ENCODE data around the gene RPS14. TPM values are rescaled to one million over a fixed set of nuclear protein-coding genes. Genes with fewer than 3 reads are reported as not detected.

The RPS14 gene
- total and polyA plus RNA-seq, 2 of the 8 experiments (the other 6 are each of a cell fraction or from before 2014, with no cell fraction given), result 2,548 to 6,423 TPM

- Histone ChIP-seq H3K23ac (ENCODE audit: insufficient read length) (no peak overlapping the region), H3K79me2 (ENCODE audit: control insufficient read depth in 1 of 2, insufficient read depth in 2 of 2, low read length in 2 of 2) (peaks cover 16 to 82% of the 10 kb centered on the region in 2 experiments), H3K14ac (ENCODE audit: insufficient read length) (no peak overlapping the region), H3K9ac (replicated peaks in 1 of 4; ENCODE audit: extremely low read depth in 1 of 4, low read depth in 3 of 4, low read length in 3 of 4) (no peak overlapping the region), H4K20me1 (replicated peaks in 1 of 2; ENCODE audit: control insufficient read depth in 1 of 2, insufficient read depth in 2 of 2, low read length in 2 of 2) (peaks cover under 1 to 18% of the 10 kb centered on the region in 2 experiments), H3K36me3 (ENCODE audit: control insufficient read depth in 2 of 4, insufficient read depth in 4 of 4, low read length in 3 of 4) (no peaks in the 10 kb centered on the region), H2BK120ac (replicated peaks; ENCODE audit: low read depth, low read length) (no peak overlapping the region), H4K91ac (replicated peaks; ENCODE audit: insufficient read length, low read length) (no peak overlapping the region), H3K27ac (ENCODE audit: low read depth, low read length) (no peak overlapping the region), H2BK12ac (ENCODE audit: low read depth, low read length) (no peak overlapping the region), H4K8ac (ENCODE audit: extremely low read depth, insufficient read depth, low read length) (no peak overlapping the region), H3K79me1 (ENCODE audit: low read depth, low read length) (peaks cover 22% of the 10 kb centered on the region), H3K4ac (replicated peaks; ENCODE audit: insufficient read length, low read depth, low read length) (no peak overlapping the region), H4K5ac (ENCODE audit: insufficient read length, low read depth, low read length) (no peak overlapping the region), H2AK5ac (ENCODE audit: low read depth, low read length) (no peak overlapping the region), H3K18ac (ENCODE audit: extremely low read depth, low read length) (no peak overlapping the region; the same call in 1 of the 2 replicates), H2BK5ac (ENCODE audit: low read depth, low read length) (no peak overlapping the region), H3K4me2 (ENCODE audit: insufficient read depth in 1 of 2, low read depth in 2 of 2, low read length in 2 of 2) (no peak overlapping the region), H3K4me1 (replicated peaks in 1 of 4; ENCODE audit: control insufficient read depth in 3 of 4, insufficient read depth in 4 of 4, low read length in 3 of 4) (peaks cover 21 to 34% (median 25%) of the 10 kb centered on the region in 4 experiments), H3K4me3 (ENCODE audit: extremely low read depth in 1 of 4, insufficient read depth in 2 of 4, low read depth in 3 of 4, low read length in 4 of 4) (no peak overlapping the region), H3K27me3 (replicated peaks in 1 of 4; ENCODE audit: control insufficient read depth in 3 of 4, extremely low read depth in 1 of 4, insufficient read depth in 3 of 4, low read length in 3 of 4) (no peaks in the 10 kb centered on the region), H2BK20ac (ENCODE audit: low read length) (no peak overlapping the region), H3K56ac (replicated peaks; ENCODE audit: insufficient read length, low read depth, low read length) (no peak overlapping the region), H3K9me3 (ENCODE audit: insufficient read depth in 2 of 2, low read depth in 1 of 2, low read length in 1 of 2) (no peaks in the 10 kb centered on the region), H2AFZ (ENCODE audit: low read length) (no peak overlapping the region), H2BK15ac (ENCODE audit: low read length) (no peak overlapping the region), H3K23me2 (ENCODE audit: low read depth, low read length) (no peaks in the 10 kb centered on the region; the same call in 1 of the 2 replicates)
- DNase-seq (ENCODE audit: low read depth in 1 of 2, low spot score in 2 of 2) (no peak), FAIRE-seq (no peak)
- ChIA-PET CTCF (ENCODE audit: partially characterized antibody) (interaction anchor here (0.6 to 32.0 kb wide), 10 partner anchors 4 to 108 kb away, joined by 3 to 571 read pairs (median 6); partner anchors contain the start of genes NDST1 and RPS14), POLR2A (ENCODE audit: partially characterized antibody) (interaction anchor here (1.4 to 9.3 kb wide), 6 partner anchors 10 to 50 kb away, joined by 3 to 122 read pairs (median 12); partner anchors contain the start of gene RPS14)
- 92% methylated on average over 4 of the region's 4 CpGs; no CpG with 5 or more reads in 1 of the 2 experiments for WGBS, 2 experiments (ENCODE audit: extremely low coverage in 1 of 2, insufficient coverage in 1 of 2, insufficient read length in 1 of 2, insufficient replicate concordance in 2 of 2, low coverage in 1 of 2, low lambda C conversion rate in 2 of 2, missing lambda C conversion rate in 1 of 2)
- TF ChIP-seq POLR2A (IDR thresholded peaks at IDR 0.05; ENCODE audit: control extremely low read depth in 1 of 2, low read depth in 2 of 2, low read length in 2 of 2) (no peak), HDAC2 (IDR thresholded peaks at IDR 0.05; ENCODE audit: borderline replicate concordance in 1 of 2, low read depth in 2 of 2, low read length in 2 of 2) (no peak), RBBP5 (IDR thresholded peaks at IDR 0.05; ENCODE audit: borderline replicate concordance, low read depth, low read length) (no peak), SP1 (IDR thresholded peaks at IDR 0.05; ENCODE audit: low read depth, low read length) (no peak), BCL11A (IDR thresholded peaks at IDR 0.05; ENCODE audit: low read depth in 2 of 2, low read length in 2 of 2) (no peak), TAF1 (IDR thresholded peaks at IDR 0.05; ENCODE audit: low read depth, low read length) (no peak), POLR2AphosphoS5 (IDR thresholded peaks at IDR 0.05; ENCODE audit: low read depth, low read length) (no peak), BACH1 (IDR thresholded peaks at IDR 0.05; ENCODE audit: low read length) (no peak), RAD21 (IDR thresholded peaks at IDR 0.05 in 1 of 2, conservative IDR thresholded peaks at IDR 0.05 in 1 of 2; ENCODE audit: low read depth in 2 of 2, low read length in 2 of 2) (no peak), RXRA (IDR thresholded peaks at IDR 0.05; ENCODE audit: insufficient read depth, low read depth, low read length) (no peak), YY1 (IDR thresholded peaks at IDR 0.05; ENCODE audit: low read depth, low read length) (no peak), EGR1 (IDR thresholded peaks at IDR 0.05; ENCODE audit: borderline replicate concordance, low read depth, low read length) (no peak), SRF (IDR thresholded peaks at IDR 0.05; ENCODE audit: low read depth, low read length) (no peak)
Observed at GRCh38 chr5:150496534-150496933, 47.0 kb upstream of the RPS14 start.
